Activated T-helper 9 cell treated with anti-CD3 and anti-CD28 coated beads, Interleukin-2, amount 50 U/mL, for 16 hours (primary cell): ENCODE results near the gene TIMELESS.
"Not testable (repeated sequence)": the region's sequence is repeated elsewhere in the genome, so short reads cannot be mapped to it uniquely, and the experiment has no call there.

ENCODE experiments used
- DNase-seq: peaks from one replicate; pipeline ENCODE4 v3.0.0-alpha.2; 2020; ENCODE audit warnings: low read depth

TIMELESS gene

DNA sequence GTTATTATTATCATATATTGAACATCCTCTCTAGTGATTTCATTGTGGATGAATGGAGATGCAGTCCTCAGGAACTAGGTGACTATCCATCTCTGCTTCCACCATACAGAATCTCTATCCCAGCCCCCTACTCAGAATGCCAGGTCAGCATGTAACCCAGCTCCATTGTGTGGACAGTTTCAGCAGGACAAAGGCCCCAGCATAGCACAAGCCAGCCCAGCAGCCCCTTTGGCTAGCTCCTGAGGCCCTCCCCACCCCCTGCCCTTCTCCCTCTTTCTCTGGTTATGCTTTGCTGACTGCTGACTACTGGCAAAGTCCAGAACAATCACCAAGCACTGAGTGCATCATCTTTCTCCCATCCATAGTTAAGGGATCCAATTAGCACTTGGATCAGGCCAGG, 13.3 kb upstream of the TIMELESS start:
- no peak for DNase-seq

- no peak for DNase-seq
Observed at GRCh38 chr12:56461235-56462159, 12.3 kb upstream of the TIMELESS start.

GRCh38 chr12:56457817-56458216, 8.6 kb upstream of the TIMELESS start:
- DNase-seq: no peak

GRCh38 chr12:56454557-56454956, 5.3 kb upstream of the TIMELESS start, which contains the start of gene MIP:
TSS of gene MIP (minus strand) at chr12:56454657. CDS start at chr12:56454613, 44 bp downstream.
- DNase-seq: no peak

DNA sequence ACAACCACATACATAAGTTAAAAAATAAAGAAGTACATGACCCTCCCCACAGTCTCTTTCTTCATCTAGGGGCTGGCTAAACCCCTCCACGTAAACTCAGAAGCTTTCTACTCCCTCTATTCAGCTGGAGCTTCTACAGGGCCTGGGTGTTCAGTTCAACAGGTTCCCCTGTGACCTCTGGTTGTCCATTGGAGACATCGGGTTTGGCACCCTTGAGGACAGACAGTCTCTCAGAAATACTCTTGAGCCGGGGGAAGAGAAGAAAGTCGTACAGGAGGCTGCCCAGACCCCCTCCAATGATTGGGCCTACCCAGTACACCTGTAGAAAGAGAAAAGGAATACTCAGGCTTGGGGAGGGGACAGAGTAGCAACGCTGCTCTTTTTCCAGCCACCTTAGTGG, 1.9 kb upstream of the TIMELESS start:
- DNase-seq: no peak

DNA sequence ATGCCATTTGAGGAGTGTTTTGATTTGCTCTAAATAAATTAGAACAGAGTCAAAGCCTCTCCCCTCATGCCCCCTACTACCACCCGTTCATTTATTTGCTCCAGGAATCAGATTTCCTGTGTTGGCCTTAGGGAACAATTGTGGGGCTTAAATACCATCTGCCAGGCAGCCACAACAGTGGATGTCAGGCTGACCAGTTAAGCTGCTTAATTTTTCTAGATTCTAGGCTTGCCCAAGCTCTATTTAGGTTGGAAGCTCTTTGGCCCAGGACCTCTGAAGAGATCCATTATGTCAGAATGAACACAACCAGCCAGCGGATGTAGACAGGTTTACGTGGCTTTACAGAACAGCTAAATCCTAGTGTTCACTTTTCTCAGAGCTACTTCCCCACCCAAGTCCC, 1.0 kb upstream of the TIMELESS start:
- no peak for DNase-seq

DNA sequence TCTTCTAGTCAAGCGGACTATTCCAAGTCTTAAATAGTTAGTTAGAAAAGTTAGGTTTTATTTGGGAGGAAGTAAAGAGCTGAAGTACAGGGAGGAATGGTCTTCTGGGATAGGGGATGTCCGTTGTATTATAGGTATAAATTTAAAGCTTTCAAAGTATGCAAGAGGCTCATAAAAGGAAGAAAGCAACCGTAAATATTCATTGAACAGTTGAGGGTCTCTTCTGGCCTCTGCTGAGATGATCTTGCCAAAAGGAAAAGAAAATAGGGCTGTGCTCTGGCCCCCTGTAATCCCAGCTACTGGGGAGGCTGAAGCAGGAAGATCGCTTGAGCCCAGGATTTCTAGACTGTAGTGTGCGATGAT, 377 bp upstream of the TIMELESS start:
- DNase-seq: no peak

DNA sequence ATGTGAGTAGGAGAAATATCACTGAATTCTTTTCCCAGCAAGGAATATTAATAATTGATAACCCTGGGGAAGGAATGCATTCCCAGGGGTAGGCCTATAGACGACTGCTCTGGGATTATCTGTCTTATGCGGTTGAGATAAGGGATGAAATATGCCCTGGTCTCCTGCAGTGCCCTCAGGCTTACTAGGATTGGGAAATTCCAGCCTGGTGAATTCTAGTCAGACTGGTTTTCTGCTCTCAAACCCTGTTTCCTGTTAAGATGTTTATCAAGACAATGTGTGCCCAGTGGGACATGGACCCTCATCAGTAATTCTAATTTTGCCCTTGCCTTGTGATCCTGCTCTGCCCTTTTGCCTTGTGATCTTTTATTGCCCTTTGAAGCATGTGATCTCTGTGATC, 6.0 kb downstream of the TIMELESS start:
- not testable (repeated sequence) for DNase-seq

DNA sequence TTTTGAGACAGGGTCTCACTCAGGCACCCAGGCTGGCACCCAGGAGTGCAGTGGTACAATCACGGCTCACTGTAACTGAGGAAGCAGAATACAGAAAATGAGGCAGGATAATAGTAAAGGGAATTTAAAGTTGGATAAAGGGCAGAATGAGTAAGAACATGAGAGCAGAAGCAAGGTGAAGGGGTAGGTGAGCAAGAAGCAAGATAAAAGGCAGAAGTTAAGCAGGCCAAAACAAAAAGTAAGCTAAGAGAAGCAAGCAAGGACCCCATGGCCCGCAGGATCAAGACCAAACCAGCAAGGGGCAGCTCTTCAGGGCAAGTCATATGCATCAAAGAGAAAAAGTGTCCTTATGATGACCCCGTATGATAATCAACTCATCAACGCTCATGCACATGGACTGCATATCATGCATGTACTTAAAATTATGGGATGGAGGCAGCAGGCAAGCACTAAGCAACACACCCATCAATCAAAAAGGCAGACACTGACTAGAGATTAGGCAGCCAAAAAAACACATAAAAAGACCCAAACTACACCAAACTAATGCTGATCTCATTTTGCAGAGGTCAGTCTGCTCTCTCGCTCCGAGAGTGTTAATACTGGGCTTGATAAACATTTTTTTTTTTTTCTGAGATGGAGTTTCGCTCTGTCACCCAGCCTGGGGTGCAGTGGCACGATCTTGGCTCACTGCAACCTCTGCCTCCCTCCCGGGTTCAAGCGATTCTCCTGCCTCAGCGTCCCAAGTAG, 11.6 kb downstream of the TIMELESS start:
- DNase-seq: no peak

DNA sequence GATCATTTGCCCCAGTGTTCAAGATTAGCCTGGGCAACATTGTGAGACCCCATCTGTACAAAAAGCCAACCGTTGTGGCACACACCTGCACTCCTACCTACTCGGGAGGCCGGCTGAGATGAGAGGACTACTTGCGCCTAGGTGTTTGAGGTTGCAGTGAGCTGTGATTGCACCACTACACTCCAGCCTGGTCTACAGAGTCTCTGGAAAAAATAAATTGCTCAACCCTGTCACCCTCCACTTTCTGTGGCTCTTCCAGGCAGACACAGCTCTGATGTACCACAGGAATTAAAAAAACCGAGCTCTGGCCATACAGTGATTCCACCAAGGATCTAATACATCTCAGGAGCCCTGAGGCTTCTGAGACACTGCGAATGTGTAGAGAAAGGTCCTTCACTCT, 14.4 kb downstream of the TIMELESS start:
- no peak for DNase-seq

GRCh38 chr12:56431850-56432249, 17.4 kb downstream of the TIMELESS start:
- DNase-seq: no peak

- DNase-seq: no peak
Observed at GRCh38 chr12:56431288-56431687, 17.9 kb downstream of the TIMELESS start.

- no peak for DNase-seq
Observed at GRCh38 chr12:56425940-56426438, 23.2 kb downstream of the TIMELESS start.

GRCh38 chr12:56425193-56425592, 24.0 kb downstream of the TIMELESS start:
- DNase-seq: no peak

DNA sequence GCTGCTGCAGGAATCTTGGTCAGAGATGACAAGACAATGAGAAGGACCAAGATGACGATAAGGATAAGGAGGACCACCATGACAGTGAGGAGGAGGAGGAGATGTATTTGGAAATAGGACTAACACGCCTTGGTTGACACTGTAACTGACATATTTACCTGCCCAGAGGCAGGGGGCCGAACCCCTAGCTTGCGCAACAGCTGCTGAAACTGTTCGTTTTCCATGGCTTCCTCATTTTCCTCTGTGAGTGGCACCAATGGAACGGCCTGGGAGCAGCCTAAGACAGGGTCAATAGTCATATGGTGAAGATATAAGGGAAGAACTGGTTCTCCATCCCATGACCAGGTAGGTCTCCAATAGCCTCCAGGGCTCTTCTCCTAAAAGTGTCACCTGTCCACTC, 28.8 kb downstream of the TIMELESS start:
- no peak for DNase-seq

DNA sequence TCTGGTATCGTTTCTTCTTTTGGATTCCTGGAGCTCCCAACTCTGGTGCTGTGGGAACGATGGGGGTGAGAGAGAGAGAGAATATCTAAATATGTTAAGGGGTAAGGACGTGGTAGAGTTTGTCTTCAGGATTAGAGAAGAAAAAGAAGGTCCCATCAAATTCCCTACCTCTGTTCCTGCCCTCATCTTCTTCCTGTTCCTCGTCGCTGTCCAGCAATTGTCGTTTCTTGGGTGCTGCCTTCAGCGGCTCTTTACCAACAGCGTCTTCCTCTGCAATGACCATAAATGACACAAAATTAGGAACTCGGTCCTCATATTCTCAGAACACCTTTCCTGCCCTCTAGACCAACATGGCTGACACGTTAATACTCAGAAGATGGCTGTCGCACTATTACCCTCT, 31.5 kb downstream of the TIMELESS start:
- DNase-seq: no peak

DNA sequence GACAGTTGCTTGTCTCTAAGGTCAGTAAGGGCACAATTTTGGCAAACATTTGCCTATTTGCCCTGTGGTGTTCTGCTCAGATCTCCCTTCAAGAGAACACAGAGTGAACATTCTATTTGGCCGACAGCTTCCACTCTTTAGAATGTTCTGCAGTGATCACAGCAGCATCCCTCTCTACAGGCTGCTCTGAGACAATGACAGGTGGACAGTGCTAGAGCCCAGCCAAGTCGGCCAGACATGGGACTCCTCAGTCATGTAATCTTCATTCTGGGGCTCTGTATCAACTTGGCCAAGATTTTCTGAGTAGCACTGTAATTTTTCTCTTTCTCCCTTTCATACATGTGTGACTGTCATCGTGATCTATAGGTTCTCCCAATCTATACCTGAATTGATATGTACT, 34.8 kb downstream of the TIMELESS start:
- DNase-seq: no peak

- no peak for DNase-seq
Observed at GRCh38 chr12:56413392-56413791, 35.8 kb downstream of the TIMELESS start.

GRCh38 chr12:56411781-56412639, 37.2 kb downstream of the TIMELESS start:
- DNase-seq: no peak

DNA sequence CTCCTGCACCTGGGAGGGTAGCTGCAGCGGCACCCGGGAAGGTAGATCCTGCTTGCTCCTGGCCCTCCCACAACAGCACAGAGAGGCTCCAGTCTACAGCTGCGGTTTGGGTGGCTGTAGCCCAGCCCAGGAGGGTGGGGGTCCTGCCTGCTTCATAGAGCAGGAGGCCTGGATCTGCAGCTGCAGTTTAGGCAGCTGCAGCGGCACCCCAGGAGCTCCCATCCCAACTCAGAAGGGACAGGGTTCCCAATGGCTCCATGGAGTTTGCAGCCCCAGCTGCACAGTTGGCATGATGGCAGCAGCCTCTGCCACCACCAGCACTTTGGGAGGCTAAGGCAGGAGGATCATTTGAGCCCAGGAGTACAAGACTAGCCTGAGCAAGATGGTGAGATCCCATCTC, 38.5 kb downstream of the TIMELESS start:
- DNase-seq: no peak

DNA sequence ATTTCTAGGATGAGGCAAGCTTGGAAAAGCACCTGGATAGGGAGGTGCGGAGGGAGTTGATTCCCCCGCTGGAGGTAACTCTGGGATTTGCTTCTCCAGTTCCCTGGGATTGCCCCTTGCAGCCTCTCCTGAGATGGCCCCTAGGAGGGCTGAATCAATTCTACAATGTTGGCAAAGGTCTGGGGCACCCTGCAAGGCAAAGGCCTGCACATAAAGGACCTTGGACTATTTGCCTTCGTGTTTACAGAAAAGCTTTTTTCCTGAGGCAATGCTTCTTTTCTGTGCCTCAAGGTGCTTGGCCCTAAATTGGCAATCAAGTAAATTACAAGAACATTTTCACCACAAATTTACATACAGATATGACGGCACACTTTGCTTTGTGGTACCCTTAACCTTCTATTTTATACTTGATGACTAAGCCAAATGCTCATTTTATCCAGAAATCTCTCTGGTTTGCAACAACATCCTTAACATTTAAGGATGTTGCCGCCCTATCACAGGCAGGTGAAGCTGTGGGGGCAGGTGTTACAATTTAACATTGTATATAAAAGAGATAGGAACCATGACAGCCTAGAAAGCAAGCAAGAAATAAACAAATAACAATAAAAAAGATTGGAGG, 40.3 kb downstream of the TIMELESS start:
- DNase-seq: no peak

DNA sequence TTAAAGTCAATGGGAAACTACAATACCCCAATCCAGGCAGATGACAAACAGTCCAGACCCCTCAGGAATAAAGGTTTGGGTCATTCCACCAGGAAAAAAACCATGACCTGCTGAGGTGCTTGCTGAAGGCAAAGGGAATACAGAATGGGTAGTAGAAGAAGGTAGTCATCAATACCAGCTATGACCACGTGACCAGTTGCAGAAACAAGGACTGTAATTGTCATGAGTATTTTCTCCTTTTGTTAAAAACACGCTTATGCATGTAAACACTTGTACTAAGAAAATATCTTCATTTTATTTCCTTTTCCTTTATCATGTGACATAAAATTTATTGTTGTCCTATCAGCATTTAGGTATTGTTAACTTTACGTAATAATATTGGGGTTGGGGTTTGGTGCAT, 45.0 kb downstream of the TIMELESS start:
- DNase-seq: not testable (repeated sequence)
